DOHH2 (cell line): ENCODE results near the gene MGAT3.

Source experiments
- H3F3A ChIP-seq: fragments of 200-600 bp; sonication (generic), shearing (Covaris generic); 2 replicates; pipeline ENCODE4 v1.6.0; 2016; ENCODE audit warnings: antibody characterized with exemption, mild to moderate bottlenecking; ENCODE audit not compliant: control insufficient read depth, insufficient read depth
- H3K27ac ChIP-seq: fragments of 200-600 bp; sonication (generic); 2 replicates; pipeline ENCODE4 v1.5.1; 2014; ENCODE audit warnings: low read depth, mild to moderate bottlenecking, low read length, moderate library complexity
- H3K27me3 ChIP-seq: fragments of 200-600 bp; sonication (generic); 2 replicates; pipeline ENCODE4 v1.6.1; 2014; ENCODE audit warnings: mild to moderate bottlenecking, low read length, mixed read lengths; ENCODE audit not compliant: control insufficient read depth
- H3K36me3 ChIP-seq: fragments of 200-600 bp; sonication (generic); 2 replicates; pipeline ENCODE4 v1.6.1; 2014; ENCODE audit warnings: mild to moderate bottlenecking, low read length, moderate library complexity, mixed read lengths; ENCODE audit not compliant: control insufficient read depth
- H3K4me1 ChIP-seq: fragments of 200-600 bp; sonication (generic); 2 replicates; pipeline ENCODE4 v1.6.1; 2014; ENCODE audit warnings: mild to moderate bottlenecking, low read length, mixed read lengths; ENCODE audit not compliant: control insufficient read depth
- H3K4me2 ChIP-seq: fragments of 200-600 bp; sonication (generic); 2 replicates; pipeline ENCODE4 v1.6.0; 2014; ENCODE audit warnings: mild to moderate bottlenecking, low read length, moderate library complexity
- H3K4me3 ChIP-seq: fragments of 200-600 bp; sonication (generic); 2 replicates; pipeline ENCODE4 v1.5.1; 2014; ENCODE audit warnings: mild to moderate bottlenecking, low read length, mixed read lengths
- H3K79me2 ChIP-seq: fragments of 200-600 bp; sonication (generic); 2 replicates; pipeline ENCODE4 v1.6.1; 2014; ENCODE audit warnings: mild to moderate bottlenecking, low read length, mixed read lengths; ENCODE audit not compliant: control insufficient read depth
- H3K9me2 ChIP-seq: fragments of 200-600 bp; sonication (generic); replicated peaks from 2 replicates; pipeline ENCODE4 v1.6.1; 2014; ENCODE audit warnings: mild to moderate bottlenecking, low read length, mixed read lengths; ENCODE audit not compliant: control insufficient read depth
- H3K9me3 ChIP-seq: fragments of 200-600 bp; sonication (generic); 2 replicates; pipeline ENCODE4 v1.6.1; 2014; ENCODE audit warnings: antibody characterized with exemption, low read length, mixed read lengths; ENCODE audit not compliant: control insufficient read depth, insufficient read depth
- H4K20me1 ChIP-seq: fragments of 200-600 bp; sonication (generic); 2 replicates; pipeline ENCODE4 v1.6.0; 2014; ENCODE audit warnings: low read depth, mild to moderate bottlenecking, antibody characterized with exemption, low read length, moderate library complexity; ENCODE audit not compliant: control insufficient read depth, insufficient read depth
- CTCF ChIP-seq: fragments of 200-600 bp; sonication (generic); IDR thresholded peaks from one replicate; pipeline ENCODE4 v1.5.1; 2014; ENCODE audit warnings: antibody characterized with exemption, mild to moderate bottlenecking, low read depth, low read length; ENCODE audit not compliant: poor library complexity, severe bottlenecking
- EZH2phosphoT487 ChIP-seq: fragments of 200-600 bp; sonication (generic); IDR thresholded peaks from 2 replicates; pipeline ENCODE4 v1.6.1; 2017; ENCODE audit warnings: borderline replicate concordance, mild to moderate bottlenecking, antibody characterized with exemption, low read length, moderate library complexity, mixed read lengths

The MGAT3 gene

GRCh38 chr22:39536711-39537110 lies 79.9 kb downstream of the MGAT3 start:
- Histone ChIP-seq H3K27ac (no peak overlapping the region), H4K20me1 (no peaks in the 10 kb centered on the region), H3K9me2 (no peaks in the 10 kb centered on the region), H3K4me3 (no peak overlapping the region), H3K9me3 (no peaks in the 10 kb centered on the region), H3K4me2 (no peak overlapping the region), H3F3A (no peaks in the 10 kb centered on the region), H3K79me2 (peaks cover 8% of the 10 kb centered on the region), H3K4me1 (peaks cover 19% of the 10 kb centered on the region), H3K36me3 (peaks cover 7% of the 10 kb centered on the region), H3K27me3 (no peaks in the 10 kb centered on the region)
- TF ChIP-seq CTCF (no peak), EZH2phosphoT487 (no peak)

- H3K9me2 ChIP-seq: no peaks in the 10 kb centered on the region
- no peak overlapping the region for H3K4me2 ChIP-seq
- no peaks in the 10 kb centered on the region for H3F3A ChIP-seq
- H3K36me3 ChIP-seq: no peaks in the 10 kb centered on the region
- H3K9me3 ChIP-seq: no peaks in the 10 kb centered on the region
- peaks cover 17% of the 10 kb centered on the region for H3K4me1 ChIP-seq
- no peaks in the 10 kb centered on the region for H3K27me3 ChIP-seq
- TF ChIP-seq CTCF (no peak), EZH2phosphoT487 (no peak)
- H3K79me2 ChIP-seq: no peaks in the 10 kb centered on the region
- no peak overlapping the region for H3K27ac ChIP-seq
- H4K20me1 ChIP-seq: no peaks in the 10 kb centered on the region
- no peak overlapping the region for H3K4me3 ChIP-seq
Measured at GRCh38 chr22:39537975-39538374, 81.2 kb downstream of the MGAT3 start.
